GM19324 (cell line): ENCODE results near the gene LRRC4.

Experiments
- ATAC-seq: cut with Tn5 transposase; IDR thresholded peaks from one replicate; pipeline ENCODE4 v1.9.1; 2021; ENCODE audit warnings: mild to moderate bottlenecking, moderate library complexity; ENCODE audit not compliant: unreplicated experiment, low FRiP score

Gene LRRC4

GRCh38 chr7:127983804-127984332, 47.4 kb downstream of the LRRC4 start:
- ATAC-seq, result no peak

- no peak for ATAC-seq
Observed at GRCh38 chr7:127981965-127982364, 49.3 kb downstream of the LRRC4 start.

- ATAC-seq, result no peak
Observed at GRCh38 chr7:127980901-127981300, 50.3 kb downstream of the LRRC4 start.

- no peak for ATAC-seq
Observed at GRCh38 chr7:127979728-127980126, 51.5 kb downstream of the LRRC4 start.

GRCh38 chr7:127979113-127979727, 52.0 kb downstream of the LRRC4 start:
- ATAC-seq, result no peak

- no peak for ATAC-seq
Observed at GRCh38 chr7:127978421-127978820, 52.8 kb downstream of the LRRC4 start.
